Medulla oblongata (tissue), 1 donor: ENCODE measurements around the gene PRSS38.

Experiments
- DNase-seq: peaks from one replicate; pipeline ENCODE4 v3.0.0-alpha.2; 2015; ENCODE audit errors: extremely low spot score

The PRSS38 gene

DNA sequence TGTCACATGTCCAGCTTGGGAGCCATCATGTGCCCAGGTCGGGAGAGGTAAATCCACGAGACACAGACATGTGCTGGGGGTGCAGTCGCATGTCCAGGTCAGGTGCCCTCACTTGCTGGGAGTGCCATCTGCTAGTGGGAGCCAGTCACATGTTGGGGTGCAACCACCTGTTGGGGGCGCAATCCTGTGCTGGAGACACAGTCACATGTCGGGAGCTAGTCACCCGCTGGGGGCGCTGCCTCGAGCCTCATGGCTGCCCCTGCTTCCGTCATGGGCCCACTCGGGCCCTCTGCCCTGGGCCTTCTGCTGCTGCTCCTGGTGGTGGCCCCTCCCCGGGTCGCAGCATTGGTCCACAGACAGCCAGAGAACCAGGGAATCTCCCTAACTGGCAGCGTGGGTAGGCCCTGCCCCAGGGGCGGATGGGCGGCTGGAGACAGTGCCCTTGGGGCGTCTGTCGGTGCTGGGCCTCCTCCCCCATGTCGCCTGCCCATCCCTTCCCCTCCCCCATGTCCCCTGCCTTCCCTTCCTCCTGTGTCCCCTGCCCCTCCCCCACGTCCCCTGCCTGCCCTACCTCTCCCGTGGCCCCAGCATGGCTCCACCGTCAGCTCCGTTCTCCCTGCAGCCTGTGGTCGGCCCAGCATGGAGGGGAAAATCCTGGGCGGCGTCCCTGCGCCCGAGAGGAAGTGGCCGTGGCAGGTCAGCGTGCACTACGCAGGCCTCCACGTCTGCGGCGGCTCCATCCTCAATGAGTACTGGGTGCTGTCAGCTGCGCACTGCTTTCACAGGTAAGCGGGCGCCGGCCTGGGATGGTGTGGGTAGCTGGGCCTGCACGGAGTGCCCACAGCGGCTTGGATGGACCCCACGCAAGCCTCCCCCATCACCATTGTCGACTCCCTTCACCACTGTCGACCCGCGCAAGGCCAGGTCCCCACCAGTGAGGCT, at the start of gene PRSS38:
TSS of gene PRSS38 (plus strand) at position 208 of the 942 bp plus-strand sequence. CDS start at position 250, 42 bp downstream.
- no peak for DNase-seq

DNA sequence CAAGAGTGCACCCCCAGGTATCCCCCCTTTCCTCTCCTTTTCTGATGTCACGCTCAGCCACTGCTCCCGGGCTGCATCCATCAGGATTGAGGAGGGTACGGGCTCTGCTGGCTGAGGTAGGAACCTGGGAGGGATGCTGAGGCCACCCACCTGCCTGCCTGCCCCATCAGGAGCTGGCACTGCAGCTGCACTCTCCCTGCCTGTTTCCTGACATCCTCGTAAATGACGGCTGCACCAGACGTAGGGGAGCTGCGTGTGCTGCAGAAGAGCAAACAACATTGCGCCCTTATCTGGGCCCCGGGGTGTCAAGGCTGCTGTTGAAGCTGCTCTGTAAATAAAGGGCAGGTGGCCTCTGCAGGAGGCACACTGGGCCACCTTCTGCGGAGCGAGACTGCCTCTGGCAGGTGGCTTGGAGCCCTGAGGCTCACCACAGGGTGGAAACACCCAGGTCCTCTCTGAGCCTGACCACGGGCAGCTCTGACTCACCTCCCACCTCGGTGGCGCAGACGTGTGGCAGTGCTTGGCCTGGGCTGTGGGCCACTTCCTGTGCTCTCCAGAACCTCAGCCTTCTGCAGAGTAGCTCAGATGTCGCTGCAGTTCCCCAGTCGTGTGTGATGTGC, 49.4 kb upstream of the PRSS38 start:
- no peak for DNase-seq

DNA sequence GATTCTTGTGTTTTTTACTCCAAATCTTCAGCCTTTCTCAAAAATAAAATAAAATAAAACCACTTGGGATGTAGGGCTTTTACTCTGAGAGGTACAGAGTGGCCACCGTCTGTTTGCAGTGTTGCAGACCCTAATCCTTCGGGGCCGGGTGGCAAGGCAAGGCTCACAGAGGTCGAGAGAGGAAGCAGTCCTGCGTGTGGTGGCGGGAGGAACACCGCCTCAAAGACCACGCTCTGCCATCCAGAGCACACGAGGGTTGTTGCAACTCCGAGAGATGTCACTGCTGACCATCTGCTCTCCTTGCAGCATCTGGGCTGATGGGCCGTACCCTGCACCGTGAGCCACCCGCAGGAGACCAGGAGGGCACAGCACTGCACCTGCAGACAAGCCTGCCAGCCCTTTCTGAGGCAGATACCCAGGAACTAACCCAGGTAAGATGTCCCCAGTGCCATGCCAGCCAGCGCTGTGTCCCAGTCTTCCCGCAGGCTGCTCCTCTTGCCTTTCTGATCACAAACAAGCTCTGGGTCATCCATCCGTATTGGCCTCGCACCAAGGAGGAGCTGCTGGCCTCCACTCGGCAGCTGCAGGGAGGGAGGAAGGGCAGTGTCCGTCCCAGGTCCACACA, 48.7 kb upstream of the PRSS38 start:
- no peak for DNase-seq

DNA sequence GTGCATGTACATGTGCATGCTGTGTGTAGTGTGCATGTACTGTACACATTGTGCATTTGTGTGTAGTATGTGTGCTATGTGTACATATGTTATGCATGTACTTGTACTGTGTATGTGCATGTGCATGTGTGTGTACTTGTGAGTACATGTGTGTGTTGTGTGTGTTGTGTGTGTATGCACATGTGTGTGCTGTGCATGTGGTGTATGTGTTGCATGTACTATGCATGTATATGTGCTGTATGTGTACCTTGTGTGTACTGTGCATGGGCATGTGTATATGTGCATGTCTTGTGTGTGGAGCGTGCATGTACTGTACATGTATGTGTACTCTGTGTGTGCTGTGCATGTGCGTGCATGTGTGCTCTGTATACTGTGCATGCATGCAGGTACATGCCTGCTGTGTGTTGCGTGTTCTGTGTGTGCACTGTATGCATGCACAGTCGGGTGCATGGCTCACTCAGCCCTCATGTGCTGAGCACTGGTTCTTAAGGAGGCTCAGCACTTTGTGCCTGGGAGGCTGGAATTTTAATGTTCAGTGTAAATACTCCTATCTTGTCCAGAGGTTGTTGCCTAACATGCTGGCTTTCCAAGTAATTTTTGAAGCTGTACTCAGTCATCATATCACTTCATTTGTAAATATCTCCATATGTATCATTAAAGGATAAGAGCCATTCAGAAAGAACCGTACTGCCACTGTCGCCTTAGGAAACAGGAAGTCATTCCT, 47.9 kb upstream of the PRSS38 start:
- DNase-seq: no peak

DNA sequence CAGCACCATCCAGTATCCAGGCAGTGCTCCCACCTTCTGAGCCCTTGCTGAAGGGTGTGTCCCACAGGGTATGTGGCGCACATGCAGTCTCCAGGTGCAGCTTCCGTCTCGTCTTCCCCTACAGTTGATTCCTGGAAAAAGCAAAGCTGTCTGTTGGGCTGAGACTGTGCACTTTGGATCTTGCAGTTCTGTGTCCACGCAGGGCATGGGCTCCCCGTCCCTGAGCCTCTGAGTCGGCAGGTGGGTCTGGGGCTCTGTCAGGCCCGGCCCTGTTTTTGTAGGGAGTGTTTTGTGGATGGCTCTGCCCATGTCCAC, 47.4 kb upstream of the PRSS38 start:
- DNase-seq: no peak

DNA sequence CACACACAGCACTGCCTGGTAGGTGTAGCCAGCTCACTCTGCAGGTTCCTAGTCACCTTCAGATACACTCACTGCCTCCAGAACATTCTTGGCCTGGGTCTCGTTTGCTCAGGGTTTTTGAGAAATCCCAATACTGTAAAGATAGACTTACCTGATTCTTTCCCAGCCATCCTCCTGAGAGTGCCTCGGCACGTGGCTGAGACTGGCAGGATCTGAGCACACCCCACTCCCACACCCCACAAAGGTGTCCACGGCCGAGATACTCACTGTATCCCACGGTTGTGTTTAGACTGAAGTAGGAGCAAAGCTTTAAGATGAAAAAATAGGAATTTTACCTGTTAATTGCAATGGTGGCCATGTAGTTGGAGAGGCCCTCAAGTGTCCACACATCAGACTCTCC, 46.8 kb upstream of the PRSS38 start:
- no peak for DNase-seq

DNA sequence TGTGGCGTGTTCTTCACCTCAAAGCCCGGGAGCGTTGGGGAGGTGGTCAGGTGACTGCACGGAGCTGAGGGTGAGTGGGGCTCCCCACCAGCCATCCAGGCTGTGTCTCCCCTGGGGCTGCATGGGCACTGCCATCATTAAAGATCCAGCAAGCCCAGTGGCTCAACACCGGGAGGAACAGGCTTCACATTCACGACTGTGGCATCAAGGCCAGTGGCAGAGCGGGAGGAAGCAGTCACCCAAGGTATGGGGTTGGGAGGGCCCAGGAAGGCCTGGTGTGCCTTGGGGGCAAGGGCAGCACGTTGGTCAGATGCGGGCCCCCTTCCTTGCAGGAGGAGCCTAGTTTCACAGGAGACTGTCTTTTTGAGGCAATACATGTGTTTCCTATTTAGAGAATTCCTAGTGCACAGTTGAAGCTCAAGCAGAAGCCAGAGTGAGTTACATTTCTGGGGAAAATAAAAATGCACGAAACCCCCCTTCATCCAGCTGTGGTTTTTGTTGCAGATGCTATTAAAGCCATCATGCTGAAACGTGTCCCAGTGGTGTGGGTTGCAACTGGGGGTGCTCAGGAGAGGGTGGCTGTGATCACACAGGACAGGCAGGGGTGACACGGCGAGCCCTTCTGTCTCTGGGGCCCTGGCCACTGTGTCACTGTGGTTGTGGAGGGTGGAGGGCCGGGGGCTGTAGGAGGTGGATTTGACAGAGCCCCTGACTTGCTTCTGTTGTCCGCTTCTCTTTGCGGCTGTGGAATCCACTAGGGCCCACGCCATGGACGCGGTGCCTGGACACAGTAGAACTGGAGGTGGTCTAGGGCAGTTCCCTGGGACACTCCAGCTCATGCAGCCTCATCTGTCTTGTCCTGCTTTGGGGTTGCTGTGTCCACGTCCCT, 46.2 kb upstream of the PRSS38 start:
- no peak for DNase-seq

DNA sequence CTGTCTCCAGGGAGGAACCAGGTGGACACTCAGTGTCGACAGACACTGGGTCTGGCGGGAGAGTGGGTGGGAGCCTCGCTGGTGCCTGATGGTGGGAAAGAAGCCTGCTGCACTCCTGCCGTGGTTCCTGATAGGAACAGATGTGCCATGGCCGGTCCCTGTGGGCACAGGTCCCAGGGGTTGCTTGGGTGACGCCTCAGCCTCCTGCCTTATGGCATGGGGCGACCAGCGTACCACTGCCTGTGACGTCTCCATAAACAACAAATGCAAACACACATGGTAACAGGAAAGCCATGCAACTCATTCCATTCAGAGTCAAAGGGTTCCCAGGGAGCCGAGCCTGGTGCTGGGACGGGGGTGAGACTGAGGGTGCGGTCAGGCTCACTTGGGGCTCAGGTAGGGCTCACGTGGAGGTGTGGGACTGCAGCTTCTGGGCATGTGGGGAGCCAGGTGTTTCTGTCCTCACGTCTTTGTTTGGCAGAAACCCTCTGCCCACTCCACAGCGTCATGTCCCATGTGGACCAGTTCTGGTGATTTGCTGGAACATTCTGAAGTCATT, 45.5 kb upstream of the PRSS38 start:
- DNase-seq: no peak

DNA sequence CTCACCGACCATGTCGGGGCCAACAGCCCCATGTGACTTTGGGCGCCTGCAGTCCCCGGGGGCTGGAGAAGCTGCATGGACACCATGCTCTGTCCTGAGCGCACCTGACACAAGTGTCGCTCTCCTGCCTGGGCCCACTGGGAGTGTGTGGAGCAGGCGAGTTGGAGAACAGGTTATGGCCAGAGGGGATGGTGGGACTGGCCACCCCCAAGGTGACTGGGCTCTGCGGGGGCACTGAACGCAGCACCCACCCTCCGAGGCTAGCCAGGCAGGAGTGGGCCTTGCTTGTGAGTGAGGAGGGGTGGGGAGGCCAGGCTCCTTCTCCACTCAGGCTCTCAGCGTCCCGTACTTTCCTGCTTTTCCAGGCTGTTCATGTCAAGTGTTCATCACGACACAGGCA, 44.7 kb upstream of the PRSS38 start:
- DNase-seq: no peak

DNA sequence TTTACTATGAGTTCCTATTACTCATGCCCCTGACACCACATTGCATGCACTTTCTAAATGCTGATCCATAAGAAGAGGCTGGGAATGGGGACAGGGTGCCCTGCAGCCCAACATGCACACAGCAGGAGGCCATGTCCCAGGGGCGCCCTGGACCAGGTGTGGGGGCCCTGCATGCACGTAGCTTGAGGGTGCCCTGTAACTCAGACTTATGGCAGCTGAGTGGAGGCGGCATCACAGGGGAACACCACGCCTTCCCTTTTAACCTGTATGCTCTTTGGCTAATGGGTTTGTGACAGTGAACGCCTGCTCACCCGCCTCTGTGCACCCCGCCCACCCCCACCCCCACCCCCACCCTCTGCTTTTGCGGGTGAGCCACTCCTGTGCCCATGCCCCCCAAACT, 44.1 kb upstream of the PRSS38 start:
- DNase-seq: no peak

DNA sequence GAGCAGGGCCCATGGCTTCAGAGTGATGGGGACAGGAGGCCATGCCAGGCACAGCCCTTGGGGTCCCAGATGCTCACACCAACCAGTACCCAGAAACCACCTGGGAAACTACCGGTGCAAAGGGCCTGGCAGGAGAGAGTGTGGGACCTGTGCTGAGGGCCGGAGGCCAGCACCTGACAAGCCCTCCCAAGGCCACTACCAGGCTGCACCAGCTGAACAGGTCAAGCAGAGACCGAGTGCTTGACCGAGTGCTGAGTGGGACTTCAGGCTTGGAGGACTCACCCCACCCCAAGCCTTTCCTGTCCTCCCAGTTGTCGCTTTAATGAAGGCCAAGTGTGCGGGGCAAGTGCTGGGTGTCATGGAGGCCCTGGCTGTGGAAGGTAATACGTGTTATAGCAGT, 43.7 kb upstream of the PRSS38 start:
- DNase-seq: no peak

DNA sequence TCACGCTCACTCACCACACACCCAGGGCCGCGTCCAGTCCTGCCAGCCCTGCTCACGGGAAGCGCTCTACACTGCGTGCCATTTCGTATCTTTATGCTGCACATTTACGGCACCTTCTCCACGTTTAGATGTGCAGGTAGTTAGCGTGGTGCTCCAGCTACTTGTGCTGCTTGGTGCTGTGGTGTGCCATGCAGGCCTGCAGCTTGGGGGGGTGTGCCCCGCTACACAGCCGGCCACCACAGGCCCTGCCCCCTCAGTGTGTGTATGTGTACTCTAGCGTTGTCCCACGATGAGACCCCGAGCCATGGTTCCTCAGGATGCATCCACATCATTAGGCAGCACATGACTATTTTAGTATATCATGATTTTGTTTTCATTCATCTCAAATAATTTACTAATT, 41.9 kb upstream of the PRSS38 start:
- DNase-seq: no peak

DNA sequence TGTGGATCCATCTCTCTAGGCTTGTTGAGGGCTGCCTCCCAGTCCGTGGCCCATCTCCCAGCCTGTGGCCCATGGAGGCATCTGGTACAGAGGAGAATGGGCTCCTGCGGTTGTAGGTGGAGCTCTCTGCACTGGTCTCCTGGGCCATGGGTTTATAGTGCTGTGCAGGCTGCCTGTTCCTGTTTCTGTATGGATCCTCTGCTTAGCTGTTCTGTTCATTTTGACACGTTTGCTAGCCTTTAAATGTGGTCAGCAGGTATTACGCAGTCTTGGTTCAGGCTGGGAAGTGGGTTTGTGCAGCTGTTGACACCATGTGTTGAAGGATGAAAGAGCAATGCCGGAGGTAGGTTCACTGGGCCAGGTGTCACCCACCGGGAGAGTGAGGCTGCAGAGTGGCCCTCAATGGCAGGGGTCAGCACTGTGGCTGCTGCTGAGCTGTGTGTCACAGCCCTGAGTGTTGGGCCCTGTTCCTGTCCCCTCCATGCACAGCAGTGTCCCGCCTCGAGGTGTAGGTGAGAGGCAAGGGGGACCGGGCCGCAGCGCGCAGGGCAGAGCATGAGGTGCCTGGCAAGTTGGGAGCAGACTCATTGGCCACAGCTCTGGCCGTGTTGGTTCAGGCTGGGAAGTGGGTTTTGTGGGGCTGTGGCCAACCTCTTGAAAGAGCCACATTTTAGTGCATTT, 41.3 kb upstream of the PRSS38 start:
- DNase-seq: no peak

DNA sequence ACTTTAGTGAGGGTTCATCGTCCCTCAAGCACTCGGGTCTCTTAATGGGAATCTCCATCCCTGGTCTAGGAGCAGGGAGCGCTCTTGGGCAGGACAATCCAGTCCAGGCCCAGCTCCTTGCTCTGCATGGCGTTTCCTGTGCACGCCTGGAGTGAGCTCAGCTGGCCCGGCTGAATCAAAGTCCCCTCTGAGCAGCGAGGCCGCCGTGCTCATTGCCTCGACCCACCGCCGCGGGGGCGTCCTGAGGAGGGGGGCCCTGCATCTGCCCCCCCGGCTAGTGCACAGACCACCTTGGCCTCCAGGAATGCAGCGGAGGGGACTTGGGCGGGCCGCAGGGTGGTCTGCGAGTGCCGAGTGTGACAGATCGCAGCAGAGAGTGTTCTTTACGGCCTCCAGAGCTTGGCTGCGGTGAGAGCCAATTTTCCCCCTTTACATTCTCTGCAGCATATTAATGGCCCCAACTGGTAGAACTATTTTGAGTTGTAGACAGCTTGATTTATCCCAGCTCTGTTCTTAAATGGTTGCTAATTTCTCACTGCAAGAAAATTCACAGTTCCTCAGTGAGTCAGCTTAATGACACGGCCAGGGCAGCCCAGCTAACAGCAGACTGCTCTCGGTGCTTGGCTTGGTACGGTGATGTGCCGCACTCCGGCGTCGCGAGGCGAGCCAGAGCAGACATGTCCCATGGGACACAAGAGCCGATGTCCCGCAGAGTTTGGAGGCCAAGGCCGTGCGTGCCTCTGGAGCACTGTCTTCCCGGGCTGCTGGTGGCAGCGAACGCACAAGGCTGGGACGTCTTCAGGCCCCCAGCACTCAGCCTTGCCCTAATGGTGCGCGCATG, 40.4 kb upstream of the PRSS38 start:
- DNase-seq: no peak

DNA sequence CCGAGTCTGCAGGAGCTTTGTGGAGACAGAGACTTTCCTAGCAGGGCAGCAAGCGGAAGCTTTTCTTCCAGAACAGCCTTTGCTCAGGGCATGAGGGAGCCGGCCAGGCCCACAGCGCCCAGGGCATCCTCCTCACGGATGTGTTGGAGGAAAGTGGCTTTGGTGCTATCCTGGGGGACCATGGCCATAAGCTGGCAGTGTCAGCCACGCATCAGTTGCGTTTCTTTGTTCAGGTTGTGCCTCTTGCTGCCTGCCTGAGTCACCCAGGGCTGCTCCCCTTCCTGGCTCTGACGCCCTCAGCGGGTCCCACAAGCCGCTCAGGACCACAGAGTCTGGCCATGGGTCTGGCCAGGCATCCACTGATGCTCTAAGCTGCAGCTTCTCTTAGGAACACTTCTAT, 39.6 kb upstream of the PRSS38 start:
- no peak for DNase-seq

DNA sequence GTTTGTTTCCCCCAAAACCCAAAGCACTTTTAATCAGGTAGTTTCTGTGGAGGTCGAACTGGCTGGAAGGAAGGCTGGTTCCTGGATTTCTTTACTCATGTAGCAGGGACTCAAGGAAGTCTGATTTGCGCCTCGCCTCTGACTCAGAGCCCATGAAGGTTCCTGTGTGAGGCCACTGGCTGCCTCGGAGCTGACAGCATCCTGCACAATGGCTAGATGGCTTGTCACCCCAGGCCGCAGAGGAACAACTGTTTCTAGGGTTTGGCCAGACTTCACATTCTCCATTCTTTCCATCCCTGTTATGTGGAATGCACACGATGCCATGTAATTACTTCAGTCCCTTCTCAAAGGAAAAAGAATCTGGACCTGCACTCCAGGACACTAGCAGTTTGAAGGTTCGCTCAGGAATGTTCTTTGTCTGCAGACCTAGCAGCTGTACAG, 39.1 kb upstream of the PRSS38 start:
- no peak for DNase-seq

DNA sequence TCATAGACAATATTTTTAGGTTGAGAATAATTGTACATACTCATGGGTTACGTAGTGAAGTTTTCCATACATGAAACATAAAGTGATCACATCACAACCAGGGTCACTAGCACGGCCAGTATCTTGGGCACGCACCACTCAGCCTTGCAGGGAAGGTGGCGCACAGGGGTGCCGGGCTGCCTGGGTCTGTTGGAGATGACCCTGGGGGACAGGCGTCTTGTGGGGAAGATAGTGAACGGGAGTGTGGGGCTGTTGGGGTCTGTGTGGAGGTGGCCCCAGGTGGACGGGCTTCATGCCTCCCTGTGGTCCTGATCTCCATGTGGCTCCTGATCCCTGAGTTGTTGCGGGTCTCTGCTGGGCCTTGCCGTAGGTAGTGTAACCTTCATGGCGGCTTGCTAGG, 38.3 kb upstream of the PRSS38 start:
- no peak for DNase-seq

DNA sequence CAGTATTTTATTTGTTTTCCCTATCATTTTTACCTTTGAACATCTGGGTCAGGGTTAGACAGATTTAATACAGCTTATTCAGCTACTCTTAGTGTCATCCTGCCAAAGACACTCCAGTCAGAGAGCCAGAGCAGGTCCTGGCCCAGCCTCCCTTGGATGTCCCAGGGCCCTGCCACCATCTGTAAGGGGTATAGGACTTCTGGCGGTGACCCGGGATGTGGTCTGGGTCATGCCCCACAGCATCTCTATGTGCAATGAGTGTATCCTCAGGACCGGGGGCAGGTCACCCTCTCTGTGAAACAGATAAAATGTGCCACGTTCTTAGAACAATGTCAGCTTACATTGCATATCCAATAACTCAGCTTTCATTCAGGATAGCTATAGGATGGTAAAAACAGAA, 37.8 kb upstream of the PRSS38 start:
- no peak for DNase-seq

DNA sequence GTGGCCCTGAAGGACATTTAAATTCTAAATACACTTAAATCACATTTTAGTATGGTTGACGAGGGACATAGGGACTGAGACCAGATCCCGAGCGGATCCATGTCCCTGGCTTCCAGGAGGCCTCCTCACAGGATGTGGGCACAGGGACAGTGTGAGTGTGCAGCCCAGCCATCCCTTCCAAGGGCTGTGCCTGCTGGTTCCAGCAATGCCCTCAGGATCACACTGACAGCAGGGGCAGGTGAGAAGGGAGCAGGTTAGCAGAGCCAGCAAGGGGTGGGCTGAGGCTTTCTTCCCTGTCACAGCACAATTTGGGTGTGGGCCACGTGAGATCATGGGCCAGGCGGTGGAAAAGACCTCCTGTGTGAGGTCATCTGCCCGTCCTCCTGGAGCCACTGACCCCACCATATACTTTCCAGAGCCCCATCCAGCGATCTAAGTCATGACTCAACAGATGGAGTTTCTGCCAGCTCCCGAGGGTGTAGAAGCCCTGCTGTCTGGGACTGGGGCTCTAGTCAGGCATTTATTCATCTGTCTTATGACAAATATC, 37.0 kb upstream of the PRSS38 start:
- DNase-seq: no peak
